ENCODE measurements around the gene ITGA7.

ITGA7 gene

DNA sequence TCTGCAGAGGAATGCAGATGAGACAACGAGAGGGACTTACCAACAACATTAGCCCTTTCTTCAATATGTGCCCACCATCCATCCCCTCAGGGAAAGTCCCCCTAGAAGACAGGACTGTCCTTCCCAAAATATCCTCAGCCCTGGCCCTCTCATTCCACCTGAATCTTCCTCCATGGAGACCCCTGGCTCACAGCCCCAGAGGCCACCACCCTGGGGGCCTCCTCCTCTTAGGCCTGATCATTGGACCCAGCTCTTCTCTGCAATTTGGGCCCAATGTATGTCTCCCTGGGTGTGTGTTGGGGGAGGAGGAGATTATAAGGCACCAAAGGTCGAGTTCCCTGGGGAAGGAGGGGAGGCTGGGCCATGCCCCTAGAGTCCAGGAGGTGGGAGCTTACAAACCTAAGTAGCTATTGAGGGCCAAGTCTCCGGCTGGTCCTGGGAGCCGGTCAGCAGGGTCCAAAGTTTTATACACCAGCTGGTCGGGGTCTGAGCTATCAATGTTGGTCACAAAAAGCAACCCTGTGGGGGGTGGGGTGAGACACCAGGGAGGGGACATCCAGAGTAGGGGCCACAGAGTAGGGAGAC lies 8.1 kb downstream of the ITGA7 start:
- no peak for DNase-seq (ENCODE audit: low read depth in 2 of 2)

DNA sequence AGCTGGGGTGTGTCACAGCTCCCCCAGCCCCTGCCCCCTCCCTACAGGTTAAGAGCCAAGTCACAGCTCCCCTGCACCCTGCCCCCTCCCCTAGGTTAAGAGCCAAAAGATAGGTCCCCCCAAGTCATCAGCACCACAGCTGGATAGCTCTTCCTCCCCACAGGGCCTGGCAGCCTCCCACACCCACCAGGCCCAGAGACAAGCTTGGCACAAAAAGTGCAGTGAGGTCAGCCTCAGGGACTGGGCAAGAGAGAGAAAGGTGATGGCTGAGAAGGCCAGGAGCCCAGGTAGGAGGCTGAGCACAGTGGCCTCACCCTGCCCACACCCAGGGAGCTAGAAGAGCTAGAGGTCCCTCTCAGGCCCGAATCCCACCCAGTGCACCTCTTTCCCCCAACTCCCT lies 8.7 kb downstream of the ITGA7 start:
- DNase-seq (ENCODE audit: low read depth in 2 of 2): no peak

DNA sequence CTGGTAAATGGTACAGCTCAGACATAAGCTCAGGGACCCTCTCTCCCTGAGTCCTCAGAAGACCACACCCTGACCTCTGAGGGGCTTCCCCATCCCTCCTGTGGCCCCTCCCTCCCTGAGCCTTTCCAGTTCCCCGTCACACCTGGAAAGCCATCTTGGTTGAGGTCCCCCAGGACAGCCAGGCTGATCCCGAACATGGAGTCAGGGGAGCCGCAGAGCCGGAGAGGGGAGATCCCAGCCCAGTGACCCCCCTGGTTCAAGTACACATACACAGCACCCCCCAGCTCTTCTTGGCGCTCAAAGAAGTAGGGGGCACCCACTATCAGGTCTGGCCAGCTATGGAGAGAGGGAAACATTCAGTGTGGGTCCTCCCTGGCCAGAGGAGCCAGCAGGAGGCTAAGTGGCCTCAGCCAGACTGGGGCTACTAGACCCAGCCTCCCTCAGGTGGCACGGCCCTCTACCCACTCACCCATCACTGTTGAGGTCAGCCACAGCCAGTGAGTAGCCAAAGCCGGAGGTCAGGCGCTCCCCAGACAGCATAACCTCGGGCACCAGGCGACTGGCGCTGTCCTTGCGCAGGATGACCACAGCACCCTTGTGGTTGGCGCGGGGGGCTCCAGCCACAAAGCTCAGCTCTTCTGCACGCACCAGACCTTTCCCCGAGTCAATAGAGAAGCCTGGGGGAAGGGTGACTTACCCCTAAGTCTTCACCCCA lies 9.3 kb downstream of the ITGA7 start:
- DNase-seq (ENCODE audit: low read depth in 2 of 2): no peak

DNA sequence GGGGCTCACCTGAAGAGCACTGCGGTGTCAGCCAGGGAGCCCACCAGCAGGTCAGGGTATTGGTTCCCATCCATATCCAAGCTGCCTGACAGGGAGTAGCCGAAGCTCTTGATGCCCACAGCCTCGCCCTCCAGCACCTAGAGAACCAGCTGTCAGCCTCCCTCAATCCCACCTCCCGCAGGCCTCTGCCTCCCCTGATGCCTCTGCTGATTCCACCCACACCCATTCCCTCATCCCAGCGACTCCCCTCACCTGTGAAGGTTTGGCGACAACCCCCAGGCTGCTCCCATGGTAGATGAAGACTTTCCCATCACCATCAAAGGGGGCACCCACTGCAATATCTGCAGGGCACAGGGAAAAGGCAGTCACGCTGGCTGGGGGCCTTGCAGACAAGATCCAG lies 10.0 kb downstream of the ITGA7 start:
- no peak for DNase-seq (ENCODE audit: low read depth in 2 of 2)

DNA sequence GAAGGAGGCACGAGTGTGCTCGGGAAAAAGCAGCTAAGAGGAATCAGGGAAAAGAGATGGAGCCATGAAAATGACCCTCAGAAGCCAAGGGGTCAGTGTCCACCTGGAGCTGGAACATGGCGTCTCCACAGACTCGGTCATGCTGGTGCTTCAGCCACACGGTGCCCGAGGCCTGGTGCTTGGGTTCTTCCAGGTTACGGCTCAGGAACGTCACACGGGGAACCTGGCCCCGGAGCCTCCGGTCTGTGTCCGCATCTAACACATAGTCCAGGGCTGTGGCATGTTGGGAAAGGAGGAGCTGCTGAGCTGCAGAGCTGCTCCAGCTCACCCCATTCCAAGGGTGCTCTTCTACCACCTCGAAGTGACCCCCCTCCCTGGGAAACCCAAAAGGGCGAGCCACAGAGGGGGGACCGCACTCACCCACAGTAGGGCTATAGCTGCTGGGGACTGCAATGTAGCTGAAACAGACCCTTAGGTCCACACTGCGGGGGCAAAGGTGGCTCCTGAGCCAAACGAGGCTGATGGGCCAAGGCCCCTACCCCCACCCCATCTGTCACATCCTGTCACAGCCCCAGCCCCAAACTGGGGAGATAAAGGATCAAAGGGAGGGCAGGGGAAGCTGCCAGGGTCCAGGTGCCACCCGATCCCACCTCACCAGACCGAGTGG lies 10.8 kb downstream of the ITGA7 start:
- no peak for DNase-seq (ENCODE audit: low read depth in 2 of 2)

DNA sequence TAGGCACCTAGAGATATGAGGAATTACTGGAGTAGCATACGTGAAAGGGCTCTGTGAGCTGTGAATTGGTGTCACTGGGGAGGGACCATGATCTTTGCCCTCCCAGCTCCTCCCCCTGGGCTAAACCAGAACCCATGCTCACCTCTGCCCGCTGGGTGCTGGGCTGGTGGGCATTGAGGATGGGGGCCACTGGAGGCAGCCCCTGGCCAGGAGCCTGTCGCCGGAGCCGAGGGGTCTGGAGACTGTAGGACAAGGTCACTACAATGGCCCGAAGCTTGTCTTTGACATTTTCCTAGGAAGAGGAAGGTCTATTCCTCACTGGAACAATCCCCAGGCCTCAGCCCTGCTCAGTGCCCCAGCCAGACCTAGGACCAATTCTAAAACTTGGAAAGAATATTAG lies 11.6 kb downstream of the ITGA7 start:
- DNase-seq (ENCODE audit: low read depth in 2 of 2): no peak

DNA sequence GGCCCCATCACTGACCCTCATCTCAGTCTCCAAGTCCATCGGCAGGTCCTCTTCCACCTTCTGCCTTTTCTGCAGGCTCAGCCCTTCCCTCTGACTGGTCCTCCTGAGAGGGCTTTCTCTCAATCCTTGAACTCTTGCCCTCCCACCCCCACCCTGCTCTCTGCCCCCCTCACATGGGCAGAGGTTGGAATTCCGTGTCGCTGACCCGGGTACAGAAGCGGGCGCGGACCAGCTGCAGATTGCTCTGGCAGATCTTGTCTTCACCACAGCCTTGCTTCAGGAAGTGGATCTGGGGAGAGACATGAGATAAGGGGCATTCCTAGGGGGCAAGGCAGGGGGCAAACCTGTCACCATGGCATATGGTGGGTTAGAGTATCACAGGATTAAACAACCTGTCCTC lies 12.4 kb downstream of the ITGA7 start:
- DNase-seq (ENCODE audit: low read depth in 2 of 2): no peak

DNA sequence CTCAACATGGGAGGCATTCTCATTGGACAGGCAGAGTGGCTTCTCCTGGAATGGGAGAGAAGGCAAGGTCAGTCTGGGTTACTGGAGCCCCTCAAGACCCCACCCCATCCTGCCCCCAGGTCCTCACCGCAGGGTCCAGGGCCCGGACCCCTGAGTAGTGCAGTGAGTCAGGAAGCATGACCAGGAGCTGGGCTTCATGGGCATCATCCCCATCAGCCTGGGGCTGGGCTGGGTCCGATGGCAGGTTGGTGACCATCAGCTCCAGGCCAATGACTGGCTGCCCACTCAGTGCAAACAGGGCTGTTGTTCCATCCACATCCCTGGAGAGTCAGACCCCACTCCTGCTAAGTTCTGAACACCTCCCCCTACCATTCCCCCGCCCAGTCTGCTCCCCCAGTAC lies 13.1 kb downstream of the ITGA7 start:
- DNase-seq (ENCODE audit: low read depth in 2 of 2): no peak

DNA sequence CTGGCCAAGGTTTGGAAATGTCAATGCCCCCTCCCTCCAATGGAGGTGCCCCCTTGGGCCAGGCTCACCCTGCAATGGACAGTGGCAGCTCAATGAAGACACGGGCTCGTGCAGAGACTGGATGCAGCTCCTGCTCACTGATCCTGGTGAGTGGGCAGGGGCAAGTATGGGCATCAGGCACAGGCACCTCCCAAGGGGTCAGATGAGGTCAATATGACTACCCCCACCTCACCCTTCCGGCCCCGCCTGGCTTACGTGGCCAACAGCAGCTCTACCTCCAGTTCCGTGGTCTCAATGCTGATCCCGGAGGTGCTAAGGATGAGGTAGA lies 13.6 kb downstream of the ITGA7 start:
- DNase-seq (ENCODE audit: low read depth in 2 of 2): no peak

DNA sequence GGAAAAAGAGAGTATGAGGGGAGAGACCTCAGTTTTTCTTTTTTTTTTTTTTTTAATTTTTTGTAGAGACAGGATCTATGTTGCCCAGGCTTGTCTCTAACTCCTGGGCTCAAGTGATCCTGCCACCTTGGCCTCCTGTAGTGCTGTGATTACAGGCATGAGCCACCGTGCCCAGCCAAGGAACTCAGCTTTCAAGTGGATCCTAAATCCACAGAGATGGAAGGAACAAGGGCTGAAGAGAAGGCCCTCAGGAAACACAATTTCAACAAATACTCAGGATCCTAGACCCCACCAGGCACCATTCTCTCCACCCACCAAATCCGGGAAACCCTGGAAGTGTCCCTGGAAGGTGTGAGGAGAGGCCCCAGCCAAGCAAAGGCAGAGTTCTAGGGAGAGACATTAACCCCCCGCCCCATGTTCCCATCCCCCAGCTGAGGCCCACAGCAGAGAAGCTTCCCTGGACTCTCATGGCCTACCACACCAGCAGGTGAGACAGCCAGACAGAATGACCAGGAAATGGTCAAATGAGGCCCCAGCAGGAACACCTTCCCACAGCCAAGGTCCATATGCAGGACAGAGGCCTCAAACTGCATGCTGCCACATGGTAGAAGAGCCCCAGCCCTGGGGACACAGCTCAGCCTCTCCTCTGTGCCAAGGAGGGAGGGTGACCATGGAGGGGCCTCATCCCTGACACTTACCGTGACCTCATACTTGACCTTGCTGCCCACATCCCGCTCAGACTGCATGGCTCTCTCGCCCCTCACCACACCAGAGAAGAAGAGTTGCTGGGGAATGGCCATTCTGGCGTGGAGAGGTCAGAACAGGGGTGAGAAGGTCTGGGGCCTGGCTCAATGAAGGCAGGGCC lies 14.1 kb downstream of the ITGA7 start:
- no peak for DNase-seq (ENCODE audit: low read depth in 2 of 2)

DNA sequence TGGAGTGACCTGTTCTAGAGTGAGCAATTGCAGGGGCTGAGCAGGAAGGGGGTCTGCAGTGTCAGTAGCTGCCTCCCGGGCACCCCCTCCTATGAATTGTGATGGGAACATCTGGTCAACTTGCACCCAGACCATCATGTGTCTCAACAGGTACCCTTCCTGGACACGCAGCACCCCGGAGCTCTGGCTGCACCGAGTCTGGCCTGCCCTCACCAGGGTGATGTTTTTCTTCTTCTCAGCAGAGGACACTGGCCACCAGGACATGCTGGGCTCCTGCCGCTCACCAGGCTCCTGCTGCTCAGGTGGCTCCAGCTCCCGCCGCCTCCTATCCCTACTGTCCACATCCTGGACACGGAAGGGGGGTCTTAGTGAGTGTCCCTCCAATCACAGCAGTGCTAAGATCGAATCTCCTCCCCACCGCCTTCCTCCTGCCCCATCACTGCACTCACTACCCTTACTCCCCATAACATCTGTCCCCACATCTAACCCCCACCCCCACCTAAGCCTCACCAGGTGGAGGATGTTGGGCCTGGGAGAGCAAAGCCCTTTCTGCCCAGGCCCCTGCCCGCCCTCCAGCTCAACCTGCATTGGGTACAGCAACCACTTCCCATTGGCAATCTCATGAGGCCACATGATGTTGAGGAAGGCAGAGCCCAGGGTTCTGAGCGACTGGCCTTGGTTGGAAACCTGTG lies 14.9 kb downstream of the ITGA7 start:
- DNase-seq (ENCODE audit: low read depth in 2 of 2): no peak

DNA sequence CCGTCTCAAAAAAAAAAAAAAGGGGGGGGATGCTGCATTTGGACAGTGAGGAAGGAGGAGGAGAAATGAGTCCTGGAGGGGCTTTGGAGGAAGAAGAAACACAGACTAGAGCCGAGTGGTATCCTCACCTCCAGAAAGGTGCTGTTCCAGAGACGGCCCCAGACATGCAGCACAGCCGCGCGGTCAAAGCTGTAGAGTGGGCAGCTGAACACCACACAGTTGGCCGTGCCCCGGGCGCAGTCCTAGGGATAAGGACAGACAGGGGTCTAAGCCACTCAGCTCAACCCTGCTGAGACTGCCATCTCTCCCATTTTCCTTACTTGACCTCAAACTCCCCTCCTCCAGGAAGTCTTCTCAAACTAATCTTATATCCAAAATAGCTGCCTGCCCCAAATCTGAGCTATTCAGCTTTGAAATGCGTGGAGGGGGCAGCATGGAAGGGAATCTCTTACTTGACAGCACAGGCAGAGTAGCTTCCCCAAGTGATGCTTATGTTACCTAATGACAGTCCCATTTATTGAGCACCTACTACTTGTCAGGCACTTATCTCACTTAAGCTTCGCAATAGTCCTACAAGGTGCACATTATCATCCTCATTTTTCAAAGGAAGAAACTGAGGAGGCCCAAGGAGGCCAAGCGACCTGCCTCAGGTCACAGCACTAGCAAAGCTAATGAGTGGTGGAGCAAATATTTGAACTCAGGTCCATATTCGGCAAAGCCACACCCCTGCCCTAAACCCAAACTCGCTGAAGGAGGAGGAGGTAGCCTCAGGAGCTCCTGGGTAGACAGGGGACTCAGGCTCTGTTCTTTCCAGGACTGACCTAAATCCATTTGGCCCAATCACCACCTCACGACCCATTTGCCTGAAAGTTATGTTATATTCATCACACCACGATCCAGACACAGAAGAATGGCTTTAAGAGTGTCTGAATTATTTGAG lies 18.7 kb downstream of the ITGA7 start:
- DNase-seq (ENCODE audit: low read depth in 2 of 2): no peak

DNA sequence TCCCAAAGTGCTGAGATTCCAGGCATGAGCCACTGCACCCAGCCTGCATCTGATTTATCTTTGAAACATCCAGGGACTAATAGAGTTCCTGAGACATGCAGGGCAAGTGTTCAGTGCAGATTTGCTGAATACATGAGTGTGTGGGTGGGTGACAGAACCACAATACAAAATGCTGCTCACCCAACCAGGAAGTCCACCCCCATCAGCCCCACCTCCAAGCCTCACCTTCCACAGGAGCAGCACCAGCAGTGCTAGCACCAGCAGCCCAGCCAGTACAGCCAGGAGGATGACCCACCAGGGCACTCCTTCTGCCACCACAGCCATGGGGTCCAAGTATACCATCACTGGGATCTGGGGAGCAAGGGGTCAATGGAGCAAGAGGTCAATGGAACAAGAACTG lies 20.0 kb downstream of the ITGA7 start:
- peak in 1 of 2 donors; percentile 18 for DNase-seq (ENCODE audit: low read depth in 2 of 2)

DNA sequence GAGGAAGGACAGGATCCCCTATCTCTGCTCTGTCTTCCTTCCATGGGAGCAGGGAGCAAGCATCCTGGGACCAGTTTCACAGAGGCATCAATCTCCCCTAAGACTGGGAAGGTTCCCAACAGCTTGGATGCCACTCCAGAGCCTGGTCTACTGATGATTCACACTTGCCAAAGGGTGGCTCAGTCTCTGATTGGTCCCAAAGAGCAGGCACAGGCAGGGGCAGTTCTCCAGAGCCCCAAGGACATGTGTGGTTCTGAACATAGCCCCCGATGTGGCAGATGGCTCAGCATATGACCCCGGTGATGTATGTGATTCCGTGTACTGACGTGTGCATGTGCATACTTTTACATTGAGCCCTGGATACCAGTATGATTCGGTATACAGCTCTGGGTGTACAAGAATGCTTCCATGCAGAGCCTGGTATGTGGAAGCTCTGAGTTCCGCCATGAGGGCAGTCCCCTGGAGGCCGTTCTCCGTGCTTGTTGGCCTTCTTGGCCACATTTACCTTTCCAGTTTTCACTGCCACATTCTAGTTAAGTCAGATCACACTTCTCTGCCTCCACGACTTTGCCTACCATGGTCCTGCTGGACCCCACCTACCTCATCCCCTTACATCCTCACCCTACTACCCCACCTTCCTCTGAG lies 21.2 kb downstream of the ITGA7 start:
- no peak for DNase-seq (ENCODE audit: low read depth in 2 of 2)

DNA sequence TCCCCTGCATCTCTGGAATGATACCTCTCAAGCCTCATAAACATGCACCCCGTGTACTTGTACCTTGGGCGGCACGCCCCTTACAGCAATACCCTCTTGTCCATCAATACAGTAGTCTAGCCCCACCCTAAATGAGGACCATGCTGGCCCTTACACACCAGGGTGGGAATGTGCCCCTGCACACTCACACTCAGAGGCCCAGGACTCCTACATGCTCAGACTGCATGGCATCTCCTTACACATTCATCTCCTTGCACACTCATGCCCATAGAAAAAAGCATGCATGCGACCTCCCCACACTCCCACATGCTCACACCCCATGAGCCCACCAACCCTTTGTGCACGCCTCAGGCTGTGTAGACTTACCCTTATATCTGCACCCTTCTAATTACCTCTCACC lies 22.0 kb downstream of the ITGA7 start:
- DNase-seq (ENCODE audit: low read depth in 2 of 2): no peak

DNA sequence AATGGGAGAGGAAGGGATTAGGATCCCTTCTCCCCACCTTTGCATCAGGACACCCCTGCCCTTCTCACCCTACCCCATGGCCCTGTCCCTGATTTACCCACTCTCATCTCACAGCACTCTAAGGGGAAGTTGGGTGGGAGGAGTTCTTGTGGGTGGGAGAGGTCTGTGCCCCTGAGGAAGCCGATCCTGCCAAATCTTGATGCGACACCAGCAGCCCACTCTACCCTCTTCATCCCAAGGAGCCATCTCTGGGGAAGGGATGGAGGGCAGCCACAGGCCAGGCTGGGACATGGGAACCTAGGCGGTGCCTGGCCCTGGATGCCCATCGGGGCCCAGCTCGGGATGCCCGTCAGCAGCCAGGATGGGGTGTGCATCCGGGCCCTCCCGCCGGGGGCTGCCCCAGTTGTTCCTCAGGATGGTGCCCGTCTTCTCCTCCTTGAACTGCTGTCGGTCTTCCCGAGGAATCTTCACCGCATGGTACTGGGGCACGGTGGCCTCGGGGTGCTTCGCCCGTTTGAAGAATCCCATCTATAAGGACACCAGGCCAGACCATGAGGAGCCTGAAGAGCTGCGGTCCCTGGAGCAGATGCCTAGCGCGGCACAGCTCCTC lies 22.8 kb downstream of the ITGA7 start:
- DNase-seq (ENCODE audit: low read depth in 2 of 2): no peak

DNA sequence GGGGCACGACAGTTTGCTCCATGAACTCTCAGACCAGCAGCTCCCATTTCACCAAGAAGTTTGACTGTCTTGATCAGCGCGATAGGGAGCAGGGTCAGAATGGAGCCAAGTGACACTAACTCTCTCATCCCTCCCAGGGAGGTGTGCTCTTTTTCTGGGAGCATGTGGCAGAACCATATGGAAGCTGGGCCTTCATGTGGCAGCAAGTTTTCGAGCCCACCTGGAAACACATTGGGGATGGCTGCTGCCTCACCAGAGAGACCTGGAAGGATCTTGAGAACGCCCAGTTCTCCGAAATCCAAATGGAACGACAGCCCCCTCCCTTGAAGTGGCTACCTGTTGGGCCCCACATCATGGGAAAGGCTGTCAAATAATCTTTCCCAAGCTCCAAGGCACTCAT lies 24.0 kb downstream of the ITGA7 start:
- DNase-seq (ENCODE audit: low read depth in 2 of 2): no peak

DNA sequence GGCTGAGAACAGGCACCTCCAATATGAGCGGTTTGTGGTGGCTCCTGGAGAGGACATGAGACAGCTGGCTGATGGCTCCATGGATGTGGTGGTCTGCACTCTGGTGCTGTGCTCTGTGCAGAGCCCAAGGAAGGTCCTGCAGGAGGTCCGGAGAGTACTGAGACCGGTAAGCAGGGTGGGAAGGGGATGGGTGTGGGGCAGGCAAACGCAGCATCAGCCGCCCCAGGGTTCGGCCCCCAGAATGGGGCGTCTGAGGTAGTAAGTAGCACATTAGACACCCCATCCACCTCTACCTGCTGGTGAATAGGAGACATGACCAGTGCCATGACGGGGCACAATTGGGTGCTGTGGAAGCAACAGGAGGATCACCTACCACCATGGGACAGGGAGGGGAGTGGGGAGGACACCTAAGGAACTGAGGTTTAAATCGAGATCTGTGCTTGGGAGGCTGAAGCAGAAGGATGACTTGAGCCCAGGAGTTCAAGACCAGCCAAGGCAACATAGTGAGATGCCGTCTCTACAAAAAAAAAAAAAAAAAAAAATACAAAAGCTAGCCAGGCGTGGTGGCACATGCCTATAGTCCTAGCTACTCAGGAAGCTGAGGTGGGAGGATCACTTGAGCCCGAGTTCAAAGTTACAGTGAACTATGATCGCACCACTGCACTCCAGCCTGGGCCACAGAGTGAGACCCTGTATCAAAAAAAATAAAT lies 25.5 kb downstream of the ITGA7 start:
- no peak for DNase-seq (ENCODE audit: low read depth in 2 of 2)

Data from activated CD8-positive, alpha-beta memory T cell treated with anti-CD3 and anti-CD28 coated beads for 4 hours (primary cell).